UCSD-AML1 (cell line): Measurements from ENCODE around the gene NTSR1.

Experiments used
- DNase-seq: peaks from one replicate; lab custom pipeline; 2025; ENCODE audit not compliant: unreplicated experiment; lab: John Stamatoyannopoulos, UW

The NTSR1 gene

DNA sequence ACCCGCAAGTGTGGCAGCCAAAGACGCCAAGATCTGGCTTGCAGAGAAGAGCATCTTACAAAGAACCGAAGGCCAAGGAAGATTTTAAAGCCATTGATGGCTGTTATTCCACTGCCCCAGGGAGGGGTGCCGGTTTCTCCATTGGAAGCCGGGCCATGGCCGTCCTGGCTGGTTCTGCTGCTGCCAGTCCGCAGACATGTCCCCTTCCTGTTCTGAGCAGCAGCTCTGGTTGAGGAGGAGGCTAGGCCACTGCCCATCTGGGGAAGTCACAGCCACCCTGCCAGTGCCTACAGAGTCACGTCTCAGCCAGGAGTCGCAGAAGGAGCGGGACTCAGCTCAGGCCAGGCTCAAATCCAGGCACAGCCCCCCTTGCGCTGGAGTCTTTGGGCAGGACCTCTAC lies 45.0 kb downstream of the NTSR1 start:
- no peak for DNase-seq

GRCh38 chr20:62754122-62754990 lies 45.7 kb downstream of the NTSR1 start:
- no peak for DNase-seq

DNA sequence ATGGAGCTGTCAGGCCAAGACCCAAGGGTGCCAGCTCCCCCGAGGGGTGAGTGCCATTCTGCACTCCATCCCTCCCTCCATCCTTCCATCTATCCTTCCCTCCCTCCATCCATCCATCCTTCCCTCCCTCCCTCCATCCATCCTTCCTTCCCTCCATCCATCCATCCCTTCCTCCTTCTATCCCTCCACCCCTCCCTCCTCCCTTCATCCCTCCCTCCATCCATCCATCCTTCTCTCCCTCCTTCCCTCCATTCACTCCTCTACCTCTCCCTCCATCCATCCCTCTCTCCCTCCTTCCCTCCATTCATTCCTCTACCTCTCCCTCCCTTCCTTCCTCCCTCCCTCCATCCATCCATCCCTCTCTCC lies 46.3 kb downstream of the NTSR1 start:
- DNase-seq: no peak

DNA sequence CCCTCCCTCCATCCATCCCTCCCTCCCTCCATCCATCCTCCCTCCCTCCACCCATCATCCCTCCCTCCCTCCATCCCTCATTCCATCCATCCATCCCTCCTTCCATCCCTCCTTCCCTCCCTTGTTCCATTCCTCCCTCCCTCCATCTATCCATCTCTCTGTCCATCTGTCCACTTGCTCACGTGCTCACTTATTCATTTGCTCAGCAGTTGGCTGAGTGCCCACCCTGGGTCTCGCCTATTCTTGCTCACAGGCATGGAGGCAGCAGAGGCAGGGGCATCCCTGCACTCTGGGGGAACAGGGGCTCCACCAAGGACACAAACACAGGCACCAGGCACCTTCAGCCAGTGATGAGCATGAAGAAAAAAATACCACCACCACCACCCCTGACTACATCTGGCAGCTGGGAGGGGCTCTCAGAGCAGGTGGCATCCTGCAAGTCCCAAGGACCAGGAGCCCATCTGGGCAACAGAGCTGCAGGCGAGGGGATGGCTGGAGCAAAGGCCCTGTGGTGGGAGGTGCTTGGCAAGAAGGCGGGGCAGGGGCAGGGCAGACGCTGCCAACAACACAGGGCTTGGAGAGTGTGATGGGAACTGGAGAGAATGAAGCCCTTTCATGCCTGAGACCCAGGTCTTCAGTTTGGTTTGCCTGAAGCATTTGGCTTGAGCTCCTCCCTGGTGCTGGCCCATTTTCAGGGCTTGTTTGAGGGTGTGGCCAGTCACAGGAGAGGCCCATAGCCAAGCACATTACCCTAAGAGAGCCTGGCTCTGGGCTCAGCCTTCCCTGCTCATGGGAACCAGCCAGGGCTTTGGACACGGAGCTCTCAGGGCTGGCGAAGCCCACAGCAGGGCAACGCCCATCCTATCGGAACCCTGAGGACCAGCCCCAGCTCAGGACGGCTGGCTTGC lies 47.4 kb downstream of the NTSR1 start:
- no peak for DNase-seq

DNA sequence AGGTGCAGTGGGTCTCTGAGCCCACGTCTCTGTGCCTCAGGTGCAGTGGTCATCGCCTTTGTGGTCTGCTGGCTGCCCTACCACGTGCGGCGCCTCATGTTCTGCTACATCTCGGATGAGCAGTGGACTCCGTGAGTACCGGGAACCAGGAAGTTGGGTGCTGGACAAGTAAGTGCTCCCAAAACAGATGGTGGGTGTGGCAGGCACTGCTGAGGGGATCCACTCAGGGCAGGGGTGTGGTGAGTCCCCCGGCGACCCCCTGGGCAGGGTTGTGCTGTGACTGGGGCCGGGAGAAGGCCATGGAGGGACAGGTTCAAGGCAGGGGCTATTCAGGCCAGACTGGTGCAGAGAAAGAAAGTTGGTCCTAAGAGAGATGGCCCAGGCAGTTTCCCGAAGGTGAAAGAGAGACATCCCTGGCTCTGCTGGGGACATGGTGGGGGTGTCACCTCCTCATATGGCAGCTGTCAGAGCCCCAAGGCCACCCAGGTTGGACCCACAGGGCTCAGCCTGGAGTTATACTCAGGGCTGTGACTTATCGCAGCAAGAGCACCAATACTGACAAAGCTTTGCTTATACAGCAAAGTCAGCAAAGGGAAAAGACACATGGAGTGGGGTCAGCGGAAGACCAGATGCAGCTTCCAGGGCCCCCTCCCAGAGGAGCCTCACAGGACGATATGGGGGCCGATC lies 49.7 kb downstream of the NTSR1 start:
- no peak for DNase-seq

DNA sequence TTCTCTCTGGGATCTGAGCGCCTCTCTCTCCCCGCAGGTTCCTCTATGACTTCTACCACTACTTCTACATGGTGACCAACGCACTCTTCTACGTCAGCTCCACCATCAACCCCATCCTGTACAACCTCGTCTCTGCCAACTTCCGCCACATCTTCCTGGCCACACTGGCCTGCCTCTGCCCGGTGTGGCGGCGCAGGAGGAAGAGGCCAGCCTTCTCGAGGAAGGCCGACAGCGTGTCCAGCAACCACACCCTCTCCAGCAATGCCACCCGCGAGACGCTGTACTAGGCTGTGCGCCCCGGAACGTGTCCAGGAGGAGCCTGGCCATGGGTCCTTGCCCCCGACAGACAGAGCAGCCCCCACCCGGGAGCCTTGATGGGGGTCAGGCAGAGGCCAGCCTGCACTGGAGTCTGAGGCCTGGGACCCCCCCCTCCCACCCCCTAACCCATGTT lies 51.4 kb downstream of the NTSR1 start:
- DNase-seq: peak; percentile 48

DNA sequence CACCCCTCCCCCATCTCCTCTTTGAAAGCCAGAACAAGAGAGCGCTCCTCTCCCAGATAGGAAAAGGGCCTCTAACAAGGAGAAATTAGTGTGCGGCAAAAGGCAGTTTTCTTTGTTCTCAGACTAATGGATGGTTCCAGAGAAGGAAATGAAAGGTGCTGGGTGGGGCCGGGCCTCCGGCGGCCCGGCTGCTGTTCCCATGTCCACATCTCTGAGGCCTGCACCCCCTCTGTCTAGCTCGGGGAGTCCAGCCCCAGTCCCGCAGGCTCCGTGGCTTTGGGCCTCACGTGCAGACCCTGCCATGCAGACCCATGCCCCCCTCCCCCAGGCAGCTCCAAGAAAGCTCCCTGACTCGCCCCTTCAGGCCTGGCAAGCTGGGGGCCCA lies 51.8 kb downstream of the NTSR1 start:
- no peak for DNase-seq

DNA sequence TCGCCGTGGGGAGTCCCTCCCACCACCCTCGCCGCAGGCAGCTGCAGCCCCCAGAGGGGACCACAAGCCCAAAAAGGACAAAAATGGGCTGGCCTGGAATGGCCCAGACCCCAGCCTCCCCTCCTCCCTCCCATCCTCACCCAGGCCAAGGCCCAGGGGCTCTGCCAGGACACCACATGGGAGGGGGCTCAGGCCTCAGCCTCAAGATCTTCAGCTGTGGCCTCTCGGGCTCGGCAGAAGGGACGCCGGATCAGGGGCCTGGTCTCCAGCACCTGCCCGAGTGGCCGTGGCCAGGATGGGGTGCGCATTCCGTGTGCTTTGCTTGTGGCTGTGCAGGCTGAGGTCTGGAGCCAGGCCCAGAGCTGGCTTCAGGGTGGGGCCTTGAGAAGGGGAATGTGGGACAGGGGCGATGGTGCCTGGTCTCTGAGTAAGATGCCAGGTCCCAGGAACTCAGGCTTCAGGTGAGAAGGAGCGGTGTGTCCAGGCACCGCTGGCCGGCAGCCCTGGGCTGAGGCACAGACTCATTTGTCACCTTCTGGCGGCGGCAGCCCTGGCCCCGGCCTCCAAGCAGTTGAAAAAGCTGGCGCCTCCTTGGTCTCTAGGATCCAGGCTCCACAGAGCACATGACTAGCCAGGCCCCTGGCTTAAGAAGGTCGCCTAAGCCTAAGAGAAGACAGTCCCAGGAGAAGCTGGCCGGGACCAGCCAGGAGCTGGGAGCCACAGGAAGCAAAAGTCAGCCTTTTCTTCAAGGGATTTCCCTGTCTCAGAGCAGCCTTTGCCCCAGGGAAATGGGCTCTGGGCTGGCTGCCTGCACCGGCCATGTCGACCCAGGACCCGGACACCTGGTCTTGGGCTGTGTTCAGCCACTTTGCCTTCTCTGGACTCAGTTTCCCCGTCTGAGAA lies 52.5 kb downstream of the NTSR1 start:
- no peak for DNase-seq

GRCh38 chr20:62761759-62762131 lies 53.1 kb downstream of the NTSR1 start:
- no peak for DNase-seq

- no peak for DNase-seq
These were observed 53.7 kb downstream of the NTSR1 start for GRCh38 chr20:62762376-62762775.

DNA sequence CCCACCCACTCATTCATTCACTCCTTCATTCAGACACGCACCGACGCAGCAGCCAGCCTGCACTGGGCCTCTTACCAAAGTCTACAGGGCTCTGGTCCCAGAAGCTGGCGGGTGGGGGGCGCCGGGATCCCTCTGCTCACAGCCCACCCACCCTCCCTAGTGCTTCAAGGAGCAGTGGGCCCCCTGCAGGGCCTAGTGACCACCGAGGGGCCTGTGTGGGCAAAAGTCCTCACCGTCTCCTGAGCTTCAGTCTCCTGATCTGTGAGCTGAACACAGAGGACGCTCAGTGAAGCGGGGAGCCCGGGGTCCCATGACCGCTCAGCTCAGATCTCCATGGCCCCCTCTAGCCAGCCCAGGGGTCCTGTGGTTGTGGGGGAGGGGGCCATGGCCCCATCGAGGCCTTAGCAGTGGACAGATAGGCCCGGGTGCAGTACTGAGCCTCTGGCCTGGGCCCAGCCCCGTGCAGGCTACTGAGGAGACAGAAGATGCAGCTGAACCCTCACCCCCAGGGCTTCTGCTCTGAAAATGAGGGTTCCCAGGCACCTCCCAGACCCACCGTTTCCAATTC lies 54.2 kb downstream of the NTSR1 start:
- no peak for DNase-seq

DNA sequence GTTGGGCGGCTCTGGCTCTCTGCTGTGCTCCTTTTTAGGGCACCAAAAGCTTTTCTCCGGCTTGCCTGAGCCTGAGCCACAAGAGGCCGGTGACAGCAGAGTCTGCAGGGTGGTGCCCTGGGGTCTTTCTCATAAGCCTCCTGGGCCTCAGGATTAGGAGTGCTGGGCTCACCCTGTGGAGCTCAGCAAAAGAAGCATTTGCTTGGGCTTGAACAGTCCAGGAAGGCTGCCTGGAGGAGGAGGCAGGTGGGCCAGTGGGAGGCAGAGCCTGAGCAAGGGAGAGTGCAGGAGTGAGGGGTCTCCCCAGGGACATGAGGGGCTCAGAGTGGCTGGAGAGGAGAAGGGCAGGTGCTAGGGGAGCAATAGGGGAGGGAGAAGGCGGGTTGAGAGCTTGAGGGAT lies 54.8 kb downstream of the NTSR1 start:
- DNase-seq: no peak

GRCh38 chr20:62764156-62764935 lies 55.7 kb downstream of the NTSR1 start:
- DNase-seq: no peak

- DNase-seq: no peak
These were observed 56.4 kb downstream of the NTSR1 start for GRCh38 chr20:62765021-62765420.

- no peak for DNase-seq
These were observed 56.9 kb downstream of the NTSR1 start for GRCh38 chr20:62765432-62766070.

DNA sequence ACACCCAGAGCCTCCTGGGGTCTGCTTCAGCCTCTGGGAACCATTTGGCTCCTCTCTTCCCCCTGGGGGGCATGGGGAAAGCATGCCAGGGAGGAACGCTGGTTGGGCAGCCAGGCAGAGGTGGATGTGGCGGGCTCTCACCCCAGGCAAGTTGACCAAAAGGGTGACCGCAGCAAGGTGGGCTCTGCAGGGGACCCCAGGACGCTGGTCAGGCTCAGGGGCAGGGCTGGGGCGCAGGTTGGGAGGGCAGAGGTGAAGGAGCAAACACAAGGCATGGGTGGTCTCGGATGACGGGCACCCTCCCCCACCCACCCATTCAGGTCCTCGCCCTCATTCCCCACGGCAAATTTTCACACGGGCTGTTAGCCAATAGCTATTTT lies 57.4 kb downstream of the NTSR1 start:
- DNase-seq: no peak

DNA sequence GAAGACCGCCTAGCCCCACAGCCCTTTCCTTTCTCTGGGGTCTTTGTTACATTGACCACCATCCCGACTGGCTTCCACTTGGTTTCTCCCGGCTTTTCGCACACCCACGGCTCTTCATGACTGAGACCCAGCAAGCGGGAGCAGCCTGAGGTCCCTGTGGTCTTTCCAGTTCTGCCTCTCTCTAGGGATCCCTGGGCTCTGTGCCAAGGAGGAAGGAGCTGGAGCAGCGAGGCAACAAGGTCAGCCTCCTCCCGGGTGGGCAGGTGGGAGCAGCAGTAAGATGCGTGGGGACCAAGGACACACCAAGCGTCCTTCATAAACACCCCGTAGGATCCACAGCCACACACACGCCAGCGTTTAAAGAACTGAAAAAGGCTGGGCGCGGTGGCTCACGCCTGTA lies 58.1 kb downstream of the NTSR1 start:
- DNase-seq: no peak

GRCh38 chr20:62768234-62768546 lies 59.6 kb downstream of the NTSR1 start:
- no peak for DNase-seq
